ENCODE measurements around the gene ZNF615.

Gene ZNF615

DNA sequence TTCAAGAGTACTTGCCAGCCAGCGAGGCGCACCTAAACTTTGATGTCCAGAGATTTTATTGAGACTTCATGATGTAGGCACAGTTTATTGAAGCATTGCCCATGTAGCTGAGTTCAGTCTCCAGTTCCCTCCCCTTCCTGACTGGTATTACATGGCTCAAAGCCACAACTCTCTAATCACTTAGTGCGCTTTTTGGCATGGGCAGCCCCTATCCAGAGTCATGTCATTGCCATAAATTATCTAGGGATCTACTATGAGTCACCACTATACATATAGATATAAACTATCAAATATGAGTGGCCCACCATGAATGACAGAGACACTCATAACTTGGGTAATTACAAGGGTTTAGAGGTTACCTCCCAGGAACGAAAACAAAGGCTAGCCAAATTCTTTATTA is 12.5 kb upstream of the ZNF615 start:
- no peaks in the 10 kb centered on the region for H3F3A ChIP-seq (ENCODE audit: control insufficient read depth, insufficient read depth)
- H3K36me3 ChIP-seq (ENCODE audit: control insufficient read depth, low read length), result peaks cover 90% of the 10 kb centered on the region
- no peak for TF ChIP-seq CTCF (IDR thresholded peaks at IDR 0.05; ENCODE audit: low read depth, low read length, poor library complexity, severe bottlenecking)
- TF ChIP-seq EZH2phosphoT487 (IDR thresholded peaks at IDR 0.05; ENCODE audit: borderline replicate concordance, low read length), result no peak
- no peaks in the 10 kb centered on the region for H4K20me1 ChIP-seq (ENCODE audit: control insufficient read depth, insufficient read depth, low read depth, low read length)
- no peaks in the 10 kb centered on the region for H3K4me1 ChIP-seq (ENCODE audit: control insufficient read depth, low read length)
- H3K9me2 ChIP-seq (replicated peaks; ENCODE audit: control insufficient read depth, low read length), result no peaks in the 10 kb centered on the region
- no peak overlapping the region for H3K4me2 ChIP-seq (ENCODE audit: low read length)
- H3K27ac ChIP-seq (ENCODE audit: low read depth, low read length), result no peak overlapping the region
- no peaks in the 10 kb centered on the region for H3K27me3 ChIP-seq (ENCODE audit: control insufficient read depth, low read length)
- H3K79me2 ChIP-seq (ENCODE audit: control insufficient read depth, low read length), result no peaks in the 10 kb centered on the region
- no peak overlapping the region for H3K4me3 ChIP-seq (ENCODE audit: low read length)
- peaks cover 51% of the 10 kb centered on the region for H3K9me3 ChIP-seq (ENCODE audit: control insufficient read depth, insufficient read depth, low read length)

- Histone ChIP-seq H3F3A (ENCODE audit: control insufficient read depth, insufficient read depth) (0 out of 2 replicates have a peak, but pooled peaks cover 2% of the 10 kb centered on the region), H4K20me1 (ENCODE audit: control insufficient read depth, insufficient read depth, low read depth, low read length) (no peaks in the 10 kb centered on the region), H3K9me3 (ENCODE audit: control insufficient read depth, insufficient read depth, low read length) (peaks cover 42% of the 10 kb centered on the region), H3K36me3 (ENCODE audit: control insufficient read depth, low read length) (peaks cover 14% of the 10 kb centered on the region), H3K79me2 (ENCODE audit: control insufficient read depth, low read length) (no peaks in the 10 kb centered on the region), H3K4me2 (ENCODE audit: low read length) (no peak overlapping the region), H3K4me1 (ENCODE audit: control insufficient read depth, low read length) (peaks cover 11% of the 10 kb centered on the region), H3K27me3 (ENCODE audit: control insufficient read depth, low read length) (no peaks in the 10 kb centered on the region), H3K27ac (ENCODE audit: low read depth, low read length) (no peak overlapping the region), H3K9me2 (replicated peaks; ENCODE audit: control insufficient read depth, low read length) (no peaks in the 10 kb centered on the region), H3K4me3 (ENCODE audit: low read length) (no peak overlapping the region)
- no peak for TF ChIP-seq CTCF (IDR thresholded peaks at IDR 0.05; ENCODE audit: low read depth, low read length, poor library complexity, severe bottlenecking)
- TF ChIP-seq EZH2phosphoT487 (IDR thresholded peaks at IDR 0.05; ENCODE audit: borderline replicate concordance, low read length), result no peak
These were observed 2.7 kb upstream of the ZNF615 start for GRCh38 chr19:52010674-52011073.

DNA sequence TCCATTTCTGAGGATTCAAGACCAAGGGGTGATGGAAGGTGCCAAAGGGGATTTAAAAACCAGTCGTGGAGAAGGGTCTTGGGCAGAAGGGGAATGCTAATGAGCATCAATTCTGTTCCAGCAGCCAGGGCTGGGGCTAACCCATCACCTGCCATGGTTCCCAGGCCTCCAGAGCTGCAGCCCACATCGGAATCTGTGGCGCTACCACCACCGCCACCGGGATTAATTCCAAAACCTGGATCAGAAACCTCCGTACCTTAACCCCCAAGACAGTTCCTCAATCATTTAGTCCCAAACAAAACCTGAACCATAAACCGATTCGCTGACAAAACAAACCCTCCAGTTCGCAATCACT is 583 bp downstream of the ZNF615 start:
- no peaks in the 10 kb centered on the region for H3K79me2 ChIP-seq (ENCODE audit: control insufficient read depth, low read length)
- H3K9me2 ChIP-seq (replicated peaks; ENCODE audit: control insufficient read depth, low read length), result no peaks in the 10 kb centered on the region
- TF ChIP-seq CTCF (IDR thresholded peaks at IDR 0.05; ENCODE audit: low read depth, low read length, poor library complexity, severe bottlenecking) (no peak), EZH2phosphoT487 (IDR thresholded peaks at IDR 0.05; ENCODE audit: borderline replicate concordance, low read length) (no peak)
- H4K20me1 ChIP-seq (ENCODE audit: control insufficient read depth, insufficient read depth, low read depth, low read length), result no peaks in the 10 kb centered on the region
- H3K9me3 ChIP-seq (ENCODE audit: control insufficient read depth, insufficient read depth, low read length), result peaks cover 42% of the 10 kb centered on the region
- H3K4me1 ChIP-seq (ENCODE audit: control insufficient read depth, low read length), result peaks cover 11% of the 10 kb centered on the region
- no peaks in the 10 kb centered on the region for H3K27me3 ChIP-seq (ENCODE audit: control insufficient read depth, low read length)
- H3K36me3 ChIP-seq (ENCODE audit: control insufficient read depth, low read length), result no peaks in the 10 kb centered on the region; the same call in 1 of the 2 replicates
- H3K4me2 ChIP-seq (ENCODE audit: low read length), result peak overlapping the region; percentile 76
- H3K4me3 ChIP-seq (ENCODE audit: low read length), result peak overlapping the region; percentile 77
- no peak overlapping the region for H3K27ac ChIP-seq (ENCODE audit: low read depth, low read length)
- H3F3A ChIP-seq (ENCODE audit: control insufficient read depth, insufficient read depth), result 0 out of 2 replicates have a peak, but pooled peaks cover 2% of the 10 kb centered on the region
